Liver (tissue), 9 donors: ENCODE measurements around the gene FARP1. TPM values are rescaled to one million over a fixed set of nuclear protein-coding genes. Genes with fewer than 3 reads are reported as not detected.

Experiments used
- DNase-seq: peaks from one replicate; pipeline ENCODE4 v3.0.0-alpha.2; 2017; ENCODE audit warnings: low spot score
- H3K27ac ChIP-seq, 2 donors: one replicate each; pipeline ENCODE4 v1.7.0; 2013; ENCODE audit warnings: inconsistent platforms in 2 of 2, low read length in 2 of 2, control low read depth in 1 of 2, low read depth in 1 of 2, mild to moderate bottlenecking in 1 of 2
- H3K27me3 ChIP-seq, 4 donors: one replicate each; pipeline versions ENCODE4 v1.6.1 to v1.7.0; 2013; ENCODE audit warnings: low read length in 3 of 4, inconsistent platforms in 1 of 4, mild to moderate bottlenecking in 1 of 4, moderate library complexity in 1 of 4; ENCODE audit not compliant: control insufficient read depth in 4 of 4, insufficient read depth in 4 of 4
- H3K36me3 ChIP-seq, 4 donors: one replicate each; pipeline versions ENCODE4 v1.6.1 to v1.7.0; 2013; ENCODE audit warnings: low read length in 3 of 4, mild to moderate bottlenecking in 3 of 4, low read depth in 1 of 4, moderate library complexity in 1 of 4; ENCODE audit not compliant: control insufficient read depth in 4 of 4, insufficient read depth in 3 of 4
- H3K4me1 ChIP-seq, 4 donors: one replicate each; pipeline versions ENCODE4 v1.6.1 to v1.7.0; 2013; ENCODE audit warnings: low read length in 3 of 4, mild to moderate bottlenecking in 3 of 4, moderate library complexity in 1 of 4; ENCODE audit not compliant: control insufficient read depth in 4 of 4, insufficient read depth in 4 of 4
- H3K4me3 ChIP-seq, 3 donors: one replicate each; pipeline versions ENCODE4 v1.6.1 to v1.7.0; 2013; ENCODE audit warnings: low read length in 3 of 3, control low read depth in 1 of 3, low read depth in 1 of 3, mild to moderate bottlenecking in 1 of 3
- H3K9ac ChIP-seq, 2 donors: one replicate each; pipeline ENCODE4 v1.7.0; 2013; ENCODE audit warnings: low read length in 2 of 2, mild to moderate bottlenecking in 2 of 2, moderate library complexity in 2 of 2, control low read depth in 1 of 2, low read depth in 1 of 2
- H3K9me3 ChIP-seq, 4 donors: one replicate each; pipeline versions ENCODE4 v1.6.1 to v1.7.0; 2013; ENCODE audit warnings: low read length in 3 of 4; ENCODE audit not compliant: control insufficient read depth in 4 of 4
- ATF3 ChIP-seq: IDR thresholded peaks from 2 replicates; pipeline ENCODE4 v1.6.1; 2016; ENCODE audit warnings: antibody characterized with exemption
- EGR1 ChIP-seq, 2 donors: IDR thresholded peaks; 2 replicates each; pipeline ENCODE4 v1.6.1; 2016 to 2018; ENCODE audit warnings: antibody characterized with exemption in 2 of 2, low read depth in 2 of 2
- FOXA1 ChIP-seq: IDR thresholded peaks from 2 replicates; pipeline ENCODE4 v1.6.1; 2016; ENCODE audit warnings: antibody characterized with exemption
- FOXA2 ChIP-seq: IDR thresholded peaks from 2 replicates; pipeline ENCODE4 v1.6.1; 2016; ENCODE audit warnings: antibody characterized with exemption
- GABPA ChIP-seq, 2 donors: IDR thresholded peaks in 1 of 2; conservative IDR thresholded peaks in 1 of 2; 2 replicates each; pipeline ENCODE4 v1.6.1; 2016; ENCODE audit warnings: antibody characterized with exemption in 2 of 2, mild to moderate bottlenecking in 1 of 2, moderate library complexity in 1 of 2
- HNF4A ChIP-seq, 2 donors: conservative IDR thresholded peaks; 2 replicates each; pipeline ENCODE4 v1.6.1; 2016; ENCODE audit warnings: antibody characterized with exemption in 2 of 2, mild to moderate bottlenecking in 2 of 2
- JUND ChIP-seq, 2 donors: IDR thresholded peaks; 2 replicates each; pipeline ENCODE4 v1.6.1; 2016; ENCODE audit warnings: antibody characterized with exemption in 2 of 2
- NR2F2 ChIP-seq: IDR thresholded peaks from 2 replicates; pipeline ENCODE4 v1.6.1; 2016; ENCODE audit warnings: antibody characterized with exemption
- SP1 ChIP-seq: IDR thresholded peaks from 2 replicates; pipeline ENCODE4 v1.6.1; 2018; ENCODE audit warnings: antibody characterized with exemption, mild to moderate bottlenecking
- TAF1 ChIP-seq: conservative IDR thresholded peaks from 2 replicates; pipeline ENCODE4 v1.6.1; 2016; ENCODE audit warnings: antibody characterized with exemption, mild to moderate bottlenecking
- WGBS: extraction: QIAGEN DNeasy Blood & Tissue Kit; methylation state at CpG from one replicate; pipeline ENCODE4 v1.1.7; 2013; 5-methylcytosine and 5-hydroxymethylcytosine counted together
- polyA plus RNA-seq, 2 donors: library from polyadenylated mRNA; stranded (reverse) in 1 of 2; unstranded in 1 of 2; fragments of 200-250 nt in 1 of 2; fragments of >200 nt in 1 of 2; fragmentation: Nextera tagmentation in 1 of 2; extraction: Ambion mirVana in 1 of 2; gene quantifications; one replicate each; pipeline versions ENCODE4 v1.2.1 to v1.2.3, GENCODE V29; 2013 to 2015
- total RNA-seq, 2 donors: library from RNA; depleted of rRNA; stranded (reverse); fragments of >200 nt; gene quantifications; one replicate each; pipeline ENCODE4 v1.2.3, GENCODE V29; 2014
- TF ChIP-seq, protein P1 (sequence below): IDR thresholded peaks from 2 replicates; pipeline ENCODE4 v1.6.1; 2016; ENCODE audit warnings: antibody characterized with exemption, mild to moderate bottlenecking
- TF ChIP-seq, protein P2 (sequence below): fragments of 150-350 bp; IDR thresholded peaks from 2 replicates; pipeline ENCODE4 v1.5.1; 2017; ENCODE audit warnings: improper control_type of control experiment, low read depth, low read length; ENCODE audit not compliant: missing input control
- TF ChIP-seq, protein P3 (sequence below): IDR thresholded peaks from 2 replicates; pipeline ENCODE4 v1.6.1; 2016; ENCODE audit warnings: antibody characterized with exemption
- donor health status: healthy.
- donor health status: healthy.
- donor health status: healthy.
- donor health status: healthy.
- donor health status: healthy.

Gene FARP1
- total and polyA plus RNA-seq, 4 donors: 28.4 to 62.6 (median 39.8) TPM

DNA sequence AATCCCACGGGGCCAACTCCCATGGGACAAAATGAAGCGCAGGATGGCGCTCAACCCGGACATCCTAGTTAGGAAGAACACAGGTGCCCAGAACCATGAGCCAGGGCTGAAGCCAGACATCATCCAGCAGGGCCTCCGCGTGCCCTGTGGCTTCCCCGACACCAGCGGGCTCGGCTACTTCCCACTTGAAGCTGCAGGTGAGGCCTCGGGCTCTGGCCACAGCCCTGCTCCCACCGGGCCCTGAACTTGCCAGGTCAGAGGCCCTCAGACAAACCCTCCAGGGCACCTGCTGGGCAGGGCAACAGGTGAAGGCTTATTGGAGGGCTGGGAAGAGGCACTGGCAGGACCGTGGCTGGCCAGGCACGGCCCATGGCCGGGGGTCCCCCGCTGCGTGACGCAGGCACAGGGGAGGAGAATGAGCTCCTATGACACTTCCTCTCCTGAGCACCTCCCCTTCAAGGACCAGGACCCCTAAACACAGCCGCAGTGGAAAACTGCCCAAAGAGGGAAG lies 316.3 kb downstream of the FARP1 start (continued):
- TF ChIP-seq, protein P1, sequence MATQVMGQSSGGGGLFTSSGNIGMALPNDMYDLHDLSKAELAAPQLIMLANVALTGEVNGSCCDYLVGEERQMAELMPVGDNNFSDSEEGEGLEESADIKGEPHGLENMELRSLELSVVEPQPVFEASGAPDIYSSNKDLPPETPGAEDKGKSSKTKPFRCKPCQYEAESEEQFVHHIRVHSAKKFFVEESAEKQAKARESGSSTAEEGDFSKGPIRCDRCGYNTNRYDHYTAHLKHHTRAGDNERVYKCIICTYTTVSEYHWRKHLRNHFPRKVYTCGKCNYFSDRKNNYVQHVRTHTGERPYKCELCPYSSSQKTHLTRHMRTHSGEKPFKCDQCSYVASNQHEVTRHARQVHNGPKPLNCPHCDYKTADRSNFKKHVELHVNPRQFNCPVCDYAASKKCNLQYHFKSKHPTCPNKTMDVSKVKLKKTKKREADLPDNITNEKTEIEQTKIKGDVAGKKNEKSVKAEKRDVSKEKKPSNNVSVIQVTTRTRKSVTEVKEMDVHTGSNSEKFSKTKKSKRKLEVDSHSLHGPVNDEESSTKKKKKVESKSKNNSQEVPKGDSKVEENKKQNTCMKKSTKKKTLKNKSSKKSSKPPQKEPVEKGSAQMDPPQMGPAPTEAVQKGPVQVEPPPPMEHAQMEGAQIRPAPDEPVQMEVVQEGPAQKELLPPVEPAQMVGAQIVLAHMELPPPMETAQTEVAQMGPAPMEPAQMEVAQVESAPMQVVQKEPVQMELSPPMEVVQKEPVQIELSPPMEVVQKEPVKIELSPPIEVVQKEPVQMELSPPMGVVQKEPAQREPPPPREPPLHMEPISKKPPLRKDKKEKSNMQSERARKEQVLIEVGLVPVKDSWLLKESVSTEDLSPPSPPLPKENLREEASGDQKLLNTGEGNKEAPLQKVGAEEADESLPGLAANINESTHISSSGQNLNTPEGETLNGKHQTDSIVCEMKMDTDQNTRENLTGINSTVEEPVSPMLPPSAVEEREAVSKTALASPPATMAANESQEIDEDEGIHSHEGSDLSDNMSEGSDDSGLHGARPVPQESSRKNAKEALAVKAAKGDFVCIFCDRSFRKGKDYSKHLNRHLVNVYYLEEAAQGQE: no peak
- no peak for TF ChIP-seq TAF1
- no peak for TF ChIP-seq FOXA1
- no peak for TF ChIP-seq HNF4A (conservative IDR thresholded peaks at IDR 0.05)

GRCh38 chr13:98459721-98460370 lies 317.0 kb downstream of the FARP1 start:
- WGBS: 95% methylated on average over 13 of the region's 13 CpGs
- H3K4me1 ChIP-seq: peaks cover 0 to 1% (median under 1%) of the 10 kb centered on the region in 4 donors
- H3K27me3 ChIP-seq: no peaks in the 10 kb centered on the region
- H3K27ac ChIP-seq: no peak overlapping the region
- H3K9ac ChIP-seq: no peak overlapping the region
- H3K9me3 ChIP-seq: no peaks in the 10 kb centered on the region
- no peak overlapping the region for H3K4me3 ChIP-seq
- peaks cover 12 to 61% (median 41%) of the 10 kb centered on the region in 4 donors for H3K36me3 ChIP-seq
- TF ChIP-seq GABPA (IDR thresholded peaks at IDR 0.05 in 1 of 2, conservative IDR thresholded peaks at IDR 0.05 in 1 of 2): no peak
- no peak for TF ChIP-seq EGR1 (IDR thresholded peaks at IDR 0.05; ENCODE audit: low read depth in 2 of 2)
- no peak for TF ChIP-seq NR2F2
- TF ChIP-seq FOXA2: no peak
- TF ChIP-seq, protein P2, sequence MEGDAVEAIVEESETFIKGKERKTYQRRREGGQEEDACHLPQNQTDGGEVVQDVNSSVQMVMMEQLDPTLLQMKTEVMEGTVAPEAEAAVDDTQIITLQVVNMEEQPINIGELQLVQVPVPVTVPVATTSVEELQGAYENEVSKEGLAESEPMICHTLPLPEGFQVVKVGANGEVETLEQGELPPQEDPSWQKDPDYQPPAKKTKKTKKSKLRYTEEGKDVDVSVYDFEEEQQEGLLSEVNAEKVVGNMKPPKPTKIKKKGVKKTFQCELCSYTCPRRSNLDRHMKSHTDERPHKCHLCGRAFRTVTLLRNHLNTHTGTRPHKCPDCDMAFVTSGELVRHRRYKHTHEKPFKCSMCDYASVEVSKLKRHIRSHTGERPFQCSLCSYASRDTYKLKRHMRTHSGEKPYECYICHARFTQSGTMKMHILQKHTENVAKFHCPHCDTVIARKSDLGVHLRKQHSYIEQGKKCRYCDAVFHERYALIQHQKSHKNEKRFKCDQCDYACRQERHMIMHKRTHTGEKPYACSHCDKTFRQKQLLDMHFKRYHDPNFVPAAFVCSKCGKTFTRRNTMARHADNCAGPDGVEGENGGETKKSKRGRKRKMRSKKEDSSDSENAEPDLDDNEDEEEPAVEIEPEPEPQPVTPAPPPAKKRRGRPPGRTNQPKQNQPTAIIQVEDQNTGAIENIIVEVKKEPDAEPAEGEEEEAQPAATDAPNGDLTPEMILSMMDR: no peak
- TF ChIP-seq TAF1: no peak
- TF ChIP-seq JUND (IDR thresholded peaks at IDR 0.05): no peak
- TF ChIP-seq, protein P1: no peak
- no peak for TF ChIP-seq HNF4A (conservative IDR thresholded peaks at IDR 0.05)
- TF ChIP-seq, protein P3, sequence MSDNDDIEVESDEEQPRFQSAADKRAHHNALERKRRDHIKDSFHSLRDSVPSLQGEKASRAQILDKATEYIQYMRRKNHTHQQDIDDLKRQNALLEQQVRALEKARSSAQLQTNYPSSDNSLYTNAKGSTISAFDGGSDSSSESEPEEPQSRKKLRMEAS: no peak
- no peak for TF ChIP-seq ATF3
- TF ChIP-seq SP1: no peak
- DNase-seq: no peak
